D721Med (cell line): Measurements from ENCODE around the gene MYL2.
"Not testable (repeated sequence)": the region's sequence is repeated elsewhere in the genome, so short reads cannot be mapped to it uniquely, and the experiment has no call there.

Experiments
- DNase-seq: peaks from one replicate; pipeline ENCODE4 v3.0.0; 2011; ENCODE audit warnings: low spot score; ENCODE audit not compliant: insufficient read length
- FAIRE-seq: peaks from 2 replicates; lab custom pipeline; 2011; peaks lifted over from hg19 to GRCh38; lab: Jason Lieb, UNC
- CTCF ChIP-seq: IDR thresholded peaks from 2 replicates; pipeline ENCODE4 v1.5.1; 2012; ENCODE audit warnings: mild to moderate bottlenecking, control low read depth; ENCODE audit not compliant: insufficient read depth; ENCODE audit errors: missing control alignments

MYL2 gene

GRCh38 chr12:110920324-110920910, at the start of gene MYL2:
MYL2 (minus strand) TSS chr12:110920579; CDS start chr12:110920529, 50 bp downstream.
- no peak for FAIRE-seq
- no peak for DNase-seq
- TF ChIP-seq CTCF: no peak

GRCh38 chr12:110966081-110966760, 45.8 kb upstream of the MYL2 start:
- FAIRE-seq (peak; percentile 87), DNase-seq (peak; percentile 41)
- no peak for TF ChIP-seq CTCF

- no peak for TF ChIP-seq CTCF
- FAIRE-seq (no peak), DNase-seq (no peak)
Observed at GRCh38 chr12:110965574-110965973, 45.2 kb upstream of the MYL2 start.

GRCh38 chr12:110960795-110961194, 40.4 kb upstream of the MYL2 start:
- DNase-seq: no peak
- no peak for FAIRE-seq
- no peak for TF ChIP-seq CTCF

GRCh38 chr12:110957652-110958051, 37.3 kb upstream of the MYL2 start:
- TF ChIP-seq CTCF: no peak
- FAIRE-seq (no peak), DNase-seq (no peak)

GRCh38 chr12:110957159-110957558, 36.8 kb upstream of the MYL2 start:
- FAIRE-seq (no peak), DNase-seq (no peak)
- no peak for TF ChIP-seq CTCF

- FAIRE-seq: not testable (repeated sequence)
Observed at GRCh38 chr12:110950867-110951266, 30.5 kb upstream of the MYL2 start.

GRCh38 chr12:110950466-110950865, 30.1 kb upstream of the MYL2 start:
- DNase-seq, FAIRE-seq: not testable (repeated sequence)

More at GRCh38 chr12:110950867-110951266, 30.5 kb upstream of the MYL2 start:
- DNase-seq: not testable (repeated sequence)
